Keratinocyte (primary cell): ENCODE measurements around the gene PRDM1. TPM values are rescaled to one million over a fixed set of nuclear protein-coding genes. Genes with fewer than 3 reads are reported as not detected.

ENCODE experiments used
- DNase-seq: peaks from one replicate; pipeline ENCODE4 v3.0.0-alpha.2; 2011; ENCODE audit warnings: low read depth, missing footprints, low spot score
- FAIRE-seq: peaks from 2 replicates; lab custom pipeline; 2011; peaks lifted over from hg19 to GRCh38; lab: Jason Lieb, UNC
- H2AFZ ChIP-seq: 2 replicates; pipeline ENCODE4 v1.6.0; 2012; ENCODE audit warnings: low read length, control low read depth, inconsistent platforms; ENCODE audit not compliant: control insufficient read depth
- H3K27ac ChIP-seq: 2 replicates; pipeline ENCODE4 v1.5.1; 2011; ENCODE audit warnings: low read length; ENCODE audit not compliant: control insufficient read depth, insufficient read depth
- H3K27me3 ChIP-seq: 3 replicates; pipeline ENCODE4 v1.6.0; 2011; ENCODE audit warnings: low read length; ENCODE audit not compliant: control insufficient read depth, insufficient read depth; ENCODE audit errors: extremely low read depth
- H3K36me3 ChIP-seq, 2 experiments: 2 replicates in 1 of 2; 3 replicates in 1 of 2; pipeline ENCODE4 v1.5.1; 2011; ENCODE audit warnings: low read length in 2 of 2, mild to moderate bottlenecking in 1 of 2; ENCODE audit not compliant: control insufficient read depth in 2 of 2, insufficient read depth in 2 of 2; ENCODE audit errors: extremely low read depth in 1 of 2
- H3K4me1 ChIP-seq: 3 replicates; pipeline ENCODE4 v1.5.1; 2011; ENCODE audit warnings: low read length; ENCODE audit not compliant: control insufficient read depth, insufficient read depth; ENCODE audit errors: extremely low read depth
- H3K4me2 ChIP-seq: 3 replicates; pipeline ENCODE4 v1.6.0; 2011; ENCODE audit warnings: low read depth, low read length; ENCODE audit not compliant: control insufficient read depth, insufficient read depth; ENCODE audit errors: extremely low read depth
- H3K4me3 ChIP-seq, 3 experiments: fragments of 200-600 bp in 1 of 3; sonication (generic) in 1 of 3; 2 replicates in 2 of 3; 3 replicates in 1 of 3; pipeline ENCODE4 v1.5.1; 2011 to 2016; ENCODE audit warnings: low read length in 3 of 3, mild to moderate bottlenecking in 3 of 3, control low read depth in 2 of 3, inconsistent platforms in 1 of 3, low read depth in 1 of 3, mixed read lengths in 1 of 3, mixed run types in 1 of 3, moderate library complexity in 1 of 3; ENCODE audit not compliant: control insufficient read depth in 2 of 3, insufficient read depth in 2 of 3; ENCODE audit errors: extremely low read depth in 1 of 3
- H3K79me2 ChIP-seq: 2 replicates; pipeline ENCODE4 v1.6.0; 2012; ENCODE audit warnings: low read length; ENCODE audit not compliant: control insufficient read depth, insufficient read depth
- H3K9ac ChIP-seq: 3 replicates; pipeline ENCODE4 v1.6.0; 2011; ENCODE audit warnings: low read length; ENCODE audit not compliant: control insufficient read depth, insufficient read depth; ENCODE audit errors: extremely low read depth
- H3K9me1 ChIP-seq: 3 replicates; pipeline ENCODE4 v1.6.0; 2011; ENCODE audit warnings: low read length; ENCODE audit not compliant: control insufficient read depth, insufficient read depth; ENCODE audit errors: extremely low read depth
- H3K9me3 ChIP-seq: 2 replicates; pipeline ENCODE4 v1.5.1; 2012; ENCODE audit warnings: low read depth, low read length; ENCODE audit not compliant: control insufficient read depth
- H4K20me1 ChIP-seq: 3 replicates; pipeline ENCODE4 v1.6.0; 2011; ENCODE audit warnings: low read length; ENCODE audit not compliant: control insufficient read depth, insufficient read depth; ENCODE audit errors: extremely low read depth
- CTCF ChIP-seq, 3 experiments: IDR thresholded peaks in 1 of 3; conservative IDR thresholded peaks in 1 of 3; optimal IDR thresholded peaks in 1 of 3; 2 replicates in 2 of 3; 3 replicates in 1 of 3; pipeline versions ENCODE3 to v1.5.1; 2011; ENCODE audit warnings: low read length in 3 of 3, mild to moderate bottlenecking in 3 of 3, moderate library complexity in 2 of 3, control low read depth in 1 of 3, inconsistent platforms in 1 of 3; ENCODE audit not compliant: insufficient read depth in 2 of 3; ENCODE audit errors: extremely low read depth in 1 of 3
- EZH2 ChIP-seq: IDR thresholded peaks from one replicate; pipeline ENCODE4 v1.6.1; 2012; ENCODE audit warnings: inconsistent platforms, mild to moderate bottlenecking, low read length, moderate library complexity
- dilution Hi-C: fragments of 300-500 bp; cut with MboI; formaldehyde crosslinking; loops from one replicate; pipeline ENCODE4 v1.7.0; 2020; ENCODE audit warnings: low sequenced_read_pairs; ENCODE audit not compliant: extremely low pct_ligation_motif_present
- polyA plus RNA-seq, 5 experiments: library from polyadenylated mRNA; depleted of rRNA in 3 of 5; stranded (reverse) in 3 of 5; stranded (forward) in 1 of 5; unstranded in 1 of 5; fragments of >200 nt; gene quantifications; 1 replicate in 1 of 5; 2 replicates in 3 of 5; 3 replicates in 1 of 5; pipeline versions ENCODE4 v1.2.1 to v1.2.3, GENCODE V29; 2011 to 2012; ENCODE audit warnings: missing spikeins in 2 of 5, low read depth in 1 of 5, low replicate concordance in 1 of 5

Gene PRDM1
- polyA plus RNA-seq, 1 donor (not counting 4 experiments of a cell fraction or from before 2014, with no cell fraction given), result 6.7 TPM

GRCh38 chr6:106122938-106123656, 37.0 kb downstream of the PRDM1 start:
- Histone ChIP-seq H3K4me2 (no peak overlapping the region), H3K9ac (no peak overlapping the region), H3K4me1 (peaks cover 7% of the 10 kb centered on the region), H3K36me3 (no peaks in the 10 kb centered on the region), H3K9me3 (no peaks in the 10 kb centered on the region), H3K4me3 (no peak overlapping the region), H3K79me2 (no peaks in the 10 kb centered on the region), H2AFZ (no peak overlapping the region), H3K27ac (no peak overlapping the region), H4K20me1 (no peaks in the 10 kb centered on the region), H3K9me1 (no peaks in the 10 kb centered on the region), H3K27me3 (no peaks in the 10 kb centered on the region)
- dilution Hi-C loops, result no loop called here
- FAIRE-seq (peak; percentile 32), DNase-seq (no peak)
- TF ChIP-seq EZH2, result no peak
- TF ChIP-seq CTCF (optimal IDR thresholded peaks at IDR 0.05 in 1 of 3, IDR thresholded peaks at IDR 0.05 in 1 of 3, conservative IDR thresholded peaks at IDR 0.05 in 1 of 3; ENCODE audit: extremely low read depth in 1 of 3, insufficient read depth in 2 of 3, low read length in 3 of 3), result no peak

- Histone ChIP-seq H3K9ac (no peak overlapping the region), H3K36me3 (no peaks in the 10 kb centered on the region), H3K4me2 (no peak overlapping the region), H2AFZ (no peak overlapping the region), H3K9me3 (no peaks in the 10 kb centered on the region), H4K20me1 (no peaks in the 10 kb centered on the region), H3K4me1 (peaks cover 10% of the 10 kb centered on the region), H3K9me1 (no peaks in the 10 kb centered on the region), H3K79me2 (no peaks in the 10 kb centered on the region), H3K27ac (no peak overlapping the region), H3K27me3 (no peaks in the 10 kb centered on the region), H3K4me3 (no peak overlapping the region)
- DNase-seq, result no peak
- no peak for FAIRE-seq
- TF ChIP-seq CTCF (optimal IDR thresholded peaks at IDR 0.05 in 1 of 3, IDR thresholded peaks at IDR 0.05 in 1 of 3, conservative IDR thresholded peaks at IDR 0.05 in 1 of 3; ENCODE audit: extremely low read depth in 1 of 3, insufficient read depth in 2 of 3, low read length in 3 of 3) (no peak), EZH2 (no peak)
- dilution Hi-C loops, result no loop called here
Measured at GRCh38 chr6:106124015-106124414, 37.9 kb downstream of the PRDM1 start.
